ENCODE measurements around the gene CDK4.

DNA sequence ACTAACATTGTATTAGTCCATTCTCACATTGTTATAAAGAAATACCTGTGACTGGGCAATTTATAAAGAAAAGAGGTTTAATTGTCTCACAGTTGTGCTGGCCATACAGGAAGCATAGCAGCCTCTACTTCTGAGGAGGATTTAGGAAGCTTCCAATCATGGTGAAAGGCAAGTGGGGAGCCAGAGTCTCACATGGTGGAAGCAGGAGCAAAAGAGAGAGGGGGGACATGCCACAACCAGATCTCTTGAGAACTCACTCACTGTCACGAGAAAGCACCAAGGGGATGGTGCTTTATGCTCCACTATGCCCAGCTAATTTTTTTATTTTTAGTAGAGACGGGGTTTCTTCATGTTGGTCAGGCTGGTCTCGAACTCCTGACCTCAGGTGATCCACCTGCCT, 44.9 kb downstream of the CDK4 start:
- no peak for TF ChIP-seq CTCF (conservative IDR thresholded peaks at IDR 0.05; ENCODE audit: low read depth, low read length)
- TF ChIP-seq MXI1 (IDR thresholded peaks at IDR 0.05; ENCODE audit: borderline replicate concordance, low read depth, low read length): no peak
- no peak for TF ChIP-seq POLR2A (IDR thresholded peaks at IDR 0.05; ENCODE audit: low read depth, low read length)

All from IMR-90 (cell line).